ENCODE results near the gene TMEM207. TPM values are rescaled to one million over a fixed set of nuclear protein-coding genes. Genes with fewer than 3 reads are reported as not detected.

TMEM207 gene
- total RNA-seq, 1 experiment from 2014 or later, result not detected

DNA sequence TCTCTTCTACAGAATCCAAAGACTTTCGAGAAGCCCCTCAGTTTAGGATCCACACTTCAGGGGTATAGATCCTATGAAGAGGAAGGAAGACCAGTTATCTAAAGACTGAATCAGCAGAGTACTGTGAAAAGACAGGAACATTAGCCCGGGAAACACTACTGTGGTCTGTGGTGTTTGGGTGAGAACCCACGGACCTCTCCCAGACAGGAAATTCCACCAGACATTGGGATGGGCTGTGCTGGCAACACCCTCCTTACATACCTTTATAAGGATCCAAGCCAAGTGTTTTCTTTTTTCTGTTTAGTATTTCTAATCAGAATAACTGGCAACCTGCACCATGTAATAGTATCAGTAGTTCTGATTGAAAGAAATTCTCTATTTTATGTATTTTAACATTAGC is 14.1 kb downstream of the TMEM207 start:
- no peak overlapping the region for H3K9ac ChIP-seq (ENCODE audit: extremely low read depth, insufficient read length, low read length)
- H2BK12ac ChIP-seq (ENCODE audit: insufficient read length, low read depth, low read length), result no peak overlapping the region
- H4K20me1 ChIP-seq (ENCODE audit: control insufficient read depth, insufficient read depth, insufficient read length), result no peaks in the 10 kb centered on the region
- no peak overlapping the region for H4K8ac ChIP-seq (replicated peaks; ENCODE audit: insufficient read length, low read depth, low read length)
- no peak overlapping the region for H2AK5ac ChIP-seq (ENCODE audit: insufficient read length, low read length)
- Mint-ChIP-seq H3K27me3 (ENCODE audit: low read depth) (no peaks in the 10 kb centered on the region; the same call in none of the 2 replicates), H3K4me1 (0 out of 4 replicates have a peak, but pooled peaks cover 0 to 2% of the 10 kb centered on the region in 2 experiments), H3K9me3 (peaks cover 0 to 2% of the 10 kb centered on the region in 2 experiments; a peak in 1 of 5 replicates), H3K27ac (no peak overlapping the region), H3K4me3 (no peak overlapping the region), H3K36me3 (ENCODE audit: insufficient read depth in 1 of 3, low read depth in 3 of 3) (no peaks in the 10 kb centered on the region; a peak in 1 of 7 replicates)
- no peaks in the 10 kb centered on the region for H3K79me2 ChIP-seq (ENCODE audit: insufficient read depth, low read length)
- no peak overlapping the region for H2BK20ac ChIP-seq (ENCODE audit: low read depth, low read length, poor library complexity, severe bottlenecking)
- H3K18ac ChIP-seq (ENCODE audit: insufficient read length, low read depth, low read length), result no peak overlapping the region
- no peak overlapping the region for H3K4ac ChIP-seq (ENCODE audit: low read depth, low read length)
- no peak overlapping the region for H2BK15ac ChIP-seq (ENCODE audit: low read depth, low read length)
- no peaks in the 10 kb centered on the region for H3K4me1 ChIP-seq (ENCODE audit: insufficient read depth, low read length)
- no peak overlapping the region for H3K23ac ChIP-seq (ENCODE audit: insufficient read length, low read depth, low read length)
- no peak overlapping the region for H3T11ph ChIP-seq (ENCODE audit: low read length)
- no peaks in the 10 kb centered on the region for H3K9me3 ChIP-seq (ENCODE audit: control insufficient read depth, low read depth, low read length)
- no peak overlapping the region for H3K14ac ChIP-seq (ENCODE audit: insufficient read depth, low read length)
- no peaks in the 10 kb centered on the region for H3K23me2 ChIP-seq (ENCODE audit: insufficient read length, low read depth, low read length, poor library complexity, severe bottlenecking)
- no peak overlapping the region for H3K56ac ChIP-seq (ENCODE audit: insufficient read length, low read depth, low read length)
- no peaks in the 10 kb centered on the region for H3K79me1 ChIP-seq (ENCODE audit: insufficient read depth, low read depth, low read length, poor library complexity, severe bottlenecking)
- H2BK120ac ChIP-seq (ENCODE audit: low read depth, low read length, poor library complexity, severe bottlenecking), result no peak overlapping the region
- no peak overlapping the region for H2BK5ac ChIP-seq (ENCODE audit: insufficient read length, low read length)
- H2AFZ ChIP-seq (ENCODE audit: low read length), result no peak overlapping the region
- WGBS (ENCODE audit: extremely low coverage, insufficient read length, low lambda C conversion rate), result no CpG with 5 or more reads among the region's 3 CpGs
- H3K27me3 ChIP-seq (ENCODE audit: insufficient read depth, low read length), result no peaks in the 10 kb centered on the region
- no peak overlapping the region for H3K27ac ChIP-seq (ENCODE audit: insufficient read length, low read depth, low read length)
- no peak overlapping the region for H3K4me2 ChIP-seq (ENCODE audit: insufficient read depth, insufficient read length, low read length)
- H4K5ac ChIP-seq (ENCODE audit: insufficient read length, low read depth, low read length), result no peak overlapping the region
- no peak overlapping the region for H4K91ac ChIP-seq (ENCODE audit: insufficient read length, low read depth, low read length)
- DNase-seq, result no peak
- TF ChIP-seq, protein P1, sequence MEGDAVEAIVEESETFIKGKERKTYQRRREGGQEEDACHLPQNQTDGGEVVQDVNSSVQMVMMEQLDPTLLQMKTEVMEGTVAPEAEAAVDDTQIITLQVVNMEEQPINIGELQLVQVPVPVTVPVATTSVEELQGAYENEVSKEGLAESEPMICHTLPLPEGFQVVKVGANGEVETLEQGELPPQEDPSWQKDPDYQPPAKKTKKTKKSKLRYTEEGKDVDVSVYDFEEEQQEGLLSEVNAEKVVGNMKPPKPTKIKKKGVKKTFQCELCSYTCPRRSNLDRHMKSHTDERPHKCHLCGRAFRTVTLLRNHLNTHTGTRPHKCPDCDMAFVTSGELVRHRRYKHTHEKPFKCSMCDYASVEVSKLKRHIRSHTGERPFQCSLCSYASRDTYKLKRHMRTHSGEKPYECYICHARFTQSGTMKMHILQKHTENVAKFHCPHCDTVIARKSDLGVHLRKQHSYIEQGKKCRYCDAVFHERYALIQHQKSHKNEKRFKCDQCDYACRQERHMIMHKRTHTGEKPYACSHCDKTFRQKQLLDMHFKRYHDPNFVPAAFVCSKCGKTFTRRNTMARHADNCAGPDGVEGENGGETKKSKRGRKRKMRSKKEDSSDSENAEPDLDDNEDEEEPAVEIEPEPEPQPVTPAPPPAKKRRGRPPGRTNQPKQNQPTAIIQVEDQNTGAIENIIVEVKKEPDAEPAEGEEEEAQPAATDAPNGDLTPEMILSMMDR (conservative IDR thresholded peaks at IDR 0.05), result no peak
